Measurements from ENCODE around the gene CD70.

DNA sequence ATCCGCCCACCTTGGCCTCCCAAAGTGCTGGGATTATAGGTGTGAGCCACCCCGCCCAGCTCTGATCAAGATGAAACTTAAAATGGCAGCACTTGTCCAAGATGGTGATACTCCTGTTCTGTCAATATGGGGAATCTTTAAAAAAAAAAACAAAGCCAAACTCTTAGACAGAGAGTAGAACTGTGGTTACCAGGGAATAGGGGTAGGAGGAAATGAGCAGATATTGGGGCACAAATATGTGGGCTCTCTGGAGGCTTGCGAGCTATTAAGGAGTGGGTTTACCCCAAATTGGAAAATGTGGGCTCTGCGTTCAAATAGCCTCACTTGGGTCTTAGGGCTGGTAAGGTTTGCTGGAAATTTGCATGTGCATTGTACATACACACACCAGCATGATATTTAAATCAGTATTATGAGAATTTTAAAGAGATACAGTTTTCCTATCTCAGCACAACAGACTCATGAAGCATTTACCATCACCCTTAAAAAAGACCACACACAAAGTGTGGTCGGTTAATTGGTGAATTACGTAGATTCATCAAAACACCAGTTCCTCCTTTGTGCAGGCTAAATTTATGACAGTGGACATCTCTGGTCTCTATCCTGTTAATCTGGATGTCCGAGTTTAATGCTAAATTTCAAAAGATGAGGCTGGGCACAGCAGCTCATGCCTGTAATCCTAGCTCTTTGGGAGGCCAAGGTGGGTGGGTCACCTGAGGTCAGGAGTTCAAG is 11.3 kb downstream of the CD70 start:
- TF ChIP-seq POLR2A (IDR thresholded peaks at IDR 0.05; ENCODE audit: control extremely low read depth in 1 of 2, low read depth in 2 of 2, low read length in 2 of 2) (no peak), TBP (IDR thresholded peaks at IDR 0.05; ENCODE audit: low read depth, low read length) (no peak), JUN (IDR thresholded peaks at IDR 0.05; ENCODE audit: low read depth, low read length) (no peak), SIRT6 (IDR thresholded peaks at IDR 0.05; ENCODE audit: low read length) (no peak), POLR2AphosphoS5 (IDR thresholded peaks at IDR 0.05; ENCODE audit: low read depth, low read length) (no peak), EP300 (IDR thresholded peaks at IDR 0.05; ENCODE audit: borderline replicate concordance in 1 of 2, low read depth in 2 of 2, low read length in 2 of 2) (no peak)
- TF ChIP-seq, protein P1, sequence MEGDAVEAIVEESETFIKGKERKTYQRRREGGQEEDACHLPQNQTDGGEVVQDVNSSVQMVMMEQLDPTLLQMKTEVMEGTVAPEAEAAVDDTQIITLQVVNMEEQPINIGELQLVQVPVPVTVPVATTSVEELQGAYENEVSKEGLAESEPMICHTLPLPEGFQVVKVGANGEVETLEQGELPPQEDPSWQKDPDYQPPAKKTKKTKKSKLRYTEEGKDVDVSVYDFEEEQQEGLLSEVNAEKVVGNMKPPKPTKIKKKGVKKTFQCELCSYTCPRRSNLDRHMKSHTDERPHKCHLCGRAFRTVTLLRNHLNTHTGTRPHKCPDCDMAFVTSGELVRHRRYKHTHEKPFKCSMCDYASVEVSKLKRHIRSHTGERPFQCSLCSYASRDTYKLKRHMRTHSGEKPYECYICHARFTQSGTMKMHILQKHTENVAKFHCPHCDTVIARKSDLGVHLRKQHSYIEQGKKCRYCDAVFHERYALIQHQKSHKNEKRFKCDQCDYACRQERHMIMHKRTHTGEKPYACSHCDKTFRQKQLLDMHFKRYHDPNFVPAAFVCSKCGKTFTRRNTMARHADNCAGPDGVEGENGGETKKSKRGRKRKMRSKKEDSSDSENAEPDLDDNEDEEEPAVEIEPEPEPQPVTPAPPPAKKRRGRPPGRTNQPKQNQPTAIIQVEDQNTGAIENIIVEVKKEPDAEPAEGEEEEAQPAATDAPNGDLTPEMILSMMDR (IDR thresholded peaks at IDR 0.05; ENCODE audit: control extremely low read depth in 1 of 3, insufficient read depth in 1 of 3, low read depth in 1 of 3, low read length in 3 of 3) = no peak
